GM08714 (cell line): ENCODE measurements around the gene HNMT.

ENCODE experiments used
- H3K4me3 ChIP-seq: fragments of 200-500 bp; sonication (Bioruptor generic); 2 replicates; pipeline ENCODE4 v1.5.1; 2014; ENCODE audit warnings: mild to moderate bottlenecking, low read length, inconsistent platforms
- ZNF274 ChIP-seq: IDR thresholded peaks from 2 replicates; pipeline ENCODE4 v1.6.1; 2012; ENCODE audit warnings: mild to moderate bottlenecking, low read depth, low read length

The HNMT gene

GRCh38 chr2:137940154-137940553, 24.1 kb upstream of the HNMT start:
- no peak for TF ChIP-seq ZNF274
- no peak overlapping the region for H3K4me3 ChIP-seq

- H3K4me3 ChIP-seq: no peak overlapping the region
- no peak for TF ChIP-seq ZNF274
These were observed 22.0 kb upstream of the HNMT start for GRCh38 chr2:137942037-137942832.

GRCh38 chr2:137942833-137943677, 21.2 kb upstream of the HNMT start:
- no peak overlapping the region for H3K4me3 ChIP-seq
- TF ChIP-seq ZNF274: no peak

- no peak for TF ChIP-seq ZNF274
- H3K4me3 ChIP-seq: no peak overlapping the region
These were observed 20.5 kb upstream of the HNMT start for GRCh38 chr2:137943678-137944347.

GRCh38 chr2:137944714-137945113, 19.6 kb upstream of the HNMT start:
- TF ChIP-seq ZNF274: no peak

GRCh38 chr2:137945229-137945628, 19.0 kb upstream of the HNMT start:
- TF ChIP-seq ZNF274: no peak
- no peak overlapping the region for H3K4me3 ChIP-seq

More at GRCh38 chr2:137944714-137945113, 19.6 kb upstream of the HNMT start:
- no peak overlapping the region for H3K4me3 ChIP-seq

GRCh38 chr2:137946227-137946626, 18.0 kb upstream of the HNMT start:
- no peak overlapping the region for H3K4me3 ChIP-seq
- no peak for TF ChIP-seq ZNF274

GRCh38 chr2:137947032-137947727, 17.1 kb upstream of the HNMT start:
- no peak overlapping the region for H3K4me3 ChIP-seq
- no peak for TF ChIP-seq ZNF274

- no peak for TF ChIP-seq ZNF274
- no peak overlapping the region for H3K4me3 ChIP-seq
These were observed 16.4 kb upstream of the HNMT start for GRCh38 chr2:137947728-137948336.

- no peak for TF ChIP-seq ZNF274
- H3K4me3 ChIP-seq: no peak overlapping the region
These were observed 15.4 kb upstream of the HNMT start for GRCh38 chr2:137948894-137949293.

GRCh38 chr2:137950238-137950637, 14.0 kb upstream of the HNMT start:
- H3K4me3 ChIP-seq: no peak overlapping the region
- no peak for TF ChIP-seq ZNF274

- no peak for TF ChIP-seq ZNF274
- H3K4me3 ChIP-seq: no peak overlapping the region
These were observed 12.7 kb upstream of the HNMT start for GRCh38 chr2:137951586-137951985.

- no peak for TF ChIP-seq ZNF274
- no peak overlapping the region; the same call in 1 of the 2 replicates for H3K4me3 ChIP-seq
These were observed 11.6 kb upstream of the HNMT start for GRCh38 chr2:137952586-137953129.

GRCh38 chr2:137955536-137955935, 8.7 kb upstream of the HNMT start:
- TF ChIP-seq ZNF274: no peak
- no peak overlapping the region for H3K4me3 ChIP-seq
